A673 (cell line): ENCODE data around the gene AP1AR.

Experiments
- CTCF ChIP-seq: fragments of 300-800, 200-600 bp; sonication (generic); conservative IDR thresholded peaks from 2 replicates; pipeline ENCODE4 v1.5.1; 2017; ENCODE audit warnings: low read depth, mild to moderate bottlenecking, antibody characterized with exemption, low read length, moderate library complexity, mixed read lengths
- EZH2 ChIP-seq: fragments of 200-600 bp; sonication (generic); IDR thresholded peaks from 2 replicates; pipeline ENCODE4 v1.6.1; 2017; ENCODE audit warnings: borderline replicate concordance, low read depth, mild to moderate bottlenecking, mixed read lengths, antibody characterized with exemption, low read length; ENCODE audit not compliant: poor library complexity, severe bottlenecking

- TF ChIP-seq CTCF = no peak
- no peak for TF ChIP-seq EZH2
Observed at GRCh38 chr4:112257098-112257497, 25.5 kb downstream of the AP1AR start.
